ENCODE data around the gene ABCC2. TPM values are rescaled to one million over a fixed set of nuclear protein-coding genes. Genes with fewer than 3 reads are reported as not detected.
"Not testable (repeated sequence)": the region's sequence is repeated elsewhere in the genome, so short reads cannot be mapped to it uniquely, and the experiment has no call there.

ABCC2 gene
- total and polyA plus RNA-seq, 2 donors from 2014 or later = 2.3 to 15.4 TPM

GRCh38 chr10:99883523-99883922 is 101.1 kb downstream of the ABCC2 start:
- intact Hi-C loops (cut with DNase I) = no loop called here
- TF ChIP-seq CTCF (IDR thresholded peaks at IDR 0.05; ENCODE audit: borderline replicate concordance, extremely low read depth, insufficient read depth) = no peak
- no peak for FAIRE-seq
- Histone ChIP-seq H3K4me1 (ENCODE audit: control insufficient read depth in 2 of 3, insufficient read depth in 2 of 3, low read depth in 1 of 3, low read length in 3 of 3) (peaks cover 0 to 6% (median 0%) of the 10 kb centered on the region in 3 donors), H3K36me3 (ENCODE audit: control insufficient read depth in 2 of 3, insufficient read depth in 3 of 3, low read length in 3 of 3) (peaks cover 5 to 65% (median 31%) of the 10 kb centered on the region in 3 donors), H3K27me3 (ENCODE audit: control insufficient read depth, insufficient read depth, low read length) (no peaks in the 10 kb centered on the region), H3K4me3 (ENCODE audit: low read length in 3 of 3) (no peak overlapping the region), H3K27ac (ENCODE audit: low read depth in 2 of 2, low read length in 2 of 2) (no peak overlapping the region), H3K9me3 (ENCODE audit: control insufficient read depth in 2 of 3, insufficient read depth in 1 of 3, low read length in 3 of 3) (no peaks in the 10 kb centered on the region), H3K9ac (ENCODE audit: low read length in 3 of 3) (no peak overlapping the region)
- no peak for DNase-seq

DNA sequence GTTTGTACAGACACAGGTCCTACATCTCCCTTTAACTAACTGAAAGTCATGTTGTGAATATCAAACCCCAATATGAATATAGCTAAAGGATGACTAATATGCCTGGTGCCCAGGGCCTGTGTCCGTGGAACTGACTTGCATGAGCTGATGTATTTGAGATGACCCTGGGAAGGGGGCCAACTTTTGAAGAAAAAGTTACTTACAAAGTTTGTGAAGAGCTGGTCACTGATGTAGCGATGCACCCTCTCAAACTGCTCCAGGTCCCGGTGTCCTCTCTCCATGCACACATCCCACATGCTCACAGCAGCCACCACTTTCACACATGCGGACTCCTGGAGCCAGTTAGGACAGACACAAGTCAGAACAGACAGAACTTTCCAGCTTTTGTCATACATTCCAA is 106.2 kb downstream of the ABCC2 start:
- H3K4me1 ChIP-seq (ENCODE audit: control insufficient read depth in 2 of 3, insufficient read depth in 2 of 3, low read depth in 1 of 3, low read length in 3 of 3) = no peaks in the 10 kb centered on the region
- H3K4me3 ChIP-seq (ENCODE audit: low read length in 3 of 3) = no peak overlapping the region
- intact Hi-C loops (cut with DNase I) = no loop called here
- peaks cover 5 to 38% (median 13%) of the 10 kb centered on the region in 3 donors for H3K36me3 ChIP-seq (ENCODE audit: control insufficient read depth in 2 of 3, insufficient read depth in 3 of 3, low read length in 3 of 3)
- H3K27ac ChIP-seq (ENCODE audit: low read depth in 2 of 2, low read length in 2 of 2) = no peak overlapping the region
- FAIRE-seq (no peak), DNase-seq (no peak)
- H3K9ac ChIP-seq (ENCODE audit: low read length in 3 of 3) = no peak overlapping the region
- no peaks in the 10 kb centered on the region for H3K9me3 ChIP-seq (ENCODE audit: control insufficient read depth in 2 of 3, insufficient read depth in 1 of 3, low read length in 3 of 3)
- TF ChIP-seq CTCF (IDR thresholded peaks at IDR 0.05; ENCODE audit: borderline replicate concordance, extremely low read depth, insufficient read depth) = no peak
- no peaks in the 10 kb centered on the region for H3K27me3 ChIP-seq (ENCODE audit: control insufficient read depth, insufficient read depth, low read length)

- Histone ChIP-seq H3K36me3 (ENCODE audit: control insufficient read depth in 2 of 3, insufficient read depth in 3 of 3, low read length in 3 of 3) (peaks cover 6 to 53% (median 34%) of the 10 kb centered on the region in 3 donors), H3K4me1 (ENCODE audit: control insufficient read depth in 2 of 3, insufficient read depth in 2 of 3, low read depth in 1 of 3, low read length in 3 of 3) (no peaks in the 10 kb centered on the region)
Observed at GRCh38 chr10:99894613-99895012, 112.2 kb downstream of the ABCC2 start.

GRCh38 chr10:99895066-99895465 is 112.6 kb downstream of the ABCC2 start:
- H3K4me1 ChIP-seq (ENCODE audit: control insufficient read depth in 2 of 3, insufficient read depth in 2 of 3, low read depth in 1 of 3, low read length in 3 of 3); intact Hi-C loops (cut with DNase I); H3K27ac ChIP-seq (ENCODE audit: low read depth in 2 of 2, low read length in 2 of 2); DNase-seq; FAIRE-seq; H3K9ac ChIP-seq (ENCODE audit: low read length in 3 of 3); H3K9me3 ChIP-seq (ENCODE audit: control insufficient read depth in 2 of 3, insufficient read depth in 1 of 3, low read length in 3 of 3); H3K4me3 ChIP-seq (ENCODE audit: low read length in 3 of 3); H3K27me3 ChIP-seq (ENCODE audit: control insufficient read depth, insufficient read depth, low read length): not testable (repeated sequence)
- H3K36me3 ChIP-seq (ENCODE audit: control insufficient read depth in 2 of 3, insufficient read depth in 3 of 3, low read length in 3 of 3) = peaks cover 6 to 52% (median 34%) of the 10 kb centered on the region in 3 donors

More at GRCh38 chr10:99894613-99895012, 112.2 kb downstream of the ABCC2 start:
- Histone ChIP-seq H3K27me3 (ENCODE audit: control insufficient read depth, insufficient read depth, low read length) (no peaks in the 10 kb centered on the region), H3K9me3 (ENCODE audit: control insufficient read depth in 2 of 3, insufficient read depth in 1 of 3, low read length in 3 of 3) (no peaks in the 10 kb centered on the region), H3K27ac (ENCODE audit: low read depth in 2 of 2, low read length in 2 of 2) (no peak overlapping the region), H3K4me3 (ENCODE audit: low read length in 3 of 3) (no peak overlapping the region), H3K9ac (ENCODE audit: low read length in 3 of 3) (no peak overlapping the region)
- intact Hi-C loops (cut with DNase I) = no loop called here
- no peak for DNase-seq
- no peak for TF ChIP-seq CTCF (IDR thresholded peaks at IDR 0.05; ENCODE audit: borderline replicate concordance, extremely low read depth, insufficient read depth)
- no peak for FAIRE-seq

Data from kidney (tissue), 14 donors.